ENCODE measurements around the gene RGS19. TPM values are rescaled to one million over a fixed set of nuclear protein-coding genes. Genes with fewer than 3 reads are reported as not detected.

RGS19 gene
- total RNA-seq, 1 experiment from 2014 or later, result 32.0 TPM

DNA sequence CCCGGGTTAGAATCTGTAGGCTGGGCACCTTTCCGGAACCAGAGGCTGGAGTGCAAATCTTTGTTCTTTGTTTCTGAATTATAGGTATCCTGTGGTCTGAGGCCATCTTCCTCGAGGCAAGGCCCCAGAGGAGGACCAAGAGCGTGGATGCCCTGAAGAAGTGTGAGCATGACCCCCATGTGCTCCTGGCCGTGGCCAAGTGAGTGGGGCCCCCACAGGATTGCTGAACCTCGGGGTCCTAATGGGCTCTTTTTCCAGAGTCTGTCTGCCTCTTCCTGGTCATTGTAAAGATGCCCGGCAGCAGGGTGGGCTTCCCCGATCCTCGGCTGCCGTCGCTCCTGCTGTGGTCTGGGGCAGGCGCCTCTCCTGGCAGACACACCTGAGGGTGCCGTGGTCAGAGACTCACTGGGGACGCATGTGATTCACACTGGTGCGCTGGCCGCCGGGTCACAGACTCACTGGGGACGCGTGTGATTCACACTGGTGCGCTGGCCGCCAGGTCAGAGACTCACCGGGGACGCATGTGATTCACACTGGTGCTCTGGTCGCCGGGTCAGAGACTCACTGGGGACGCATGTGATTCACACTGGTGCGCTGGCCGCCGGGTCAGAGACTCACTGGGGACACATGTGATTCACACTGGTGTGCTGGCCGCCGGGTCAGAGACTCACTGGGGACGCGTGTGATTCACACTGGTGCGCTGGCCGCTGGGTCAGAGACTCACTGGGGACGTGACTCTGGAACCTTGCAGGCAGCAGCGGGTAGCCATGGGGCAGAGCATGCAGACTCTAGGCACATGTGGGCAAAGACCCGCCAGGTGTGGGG is 49.8 kb downstream of the RGS19 start:
- Histone ChIP-seq H3K36me3 (ENCODE audit: control insufficient read depth, insufficient read depth, low read length) (peaks cover 9% of the 10 kb centered on the region), H3K4me3 (ENCODE audit: low read depth in 2 of 2, low read length in 2 of 2) (no peak overlapping the region), H3K9me3 (ENCODE audit: control insufficient read depth, insufficient read depth, low read depth, low read length) (no peaks in the 10 kb centered on the region), H3K4me1 (ENCODE audit: control insufficient read depth, insufficient read depth, low read length) (no peaks in the 10 kb centered on the region), H3K27me3 (ENCODE audit: control insufficient read depth, insufficient read depth, low read length) (no peaks in the 10 kb centered on the region), H3K27ac (ENCODE audit: low read length) (no peak overlapping the region)
- intact Hi-C loops (cut with micrococcal nuclease; ENCODE audit: unreplicated experiment), result no loop called here
- BruUV-seq (replicated peaks), result no TSS peak
- POLR2A ChIA-PET, result no interaction called here
- DNase-seq (ENCODE audit: low read depth, low spot score), result no peak
- CTCF ChIA-PET, result interaction anchor here (0.9 kb wide), 1 partner anchor 9 kb away, joined by 3 read pairs; no protein-coding TSS in a partner anchor
- in situ Hi-C loops (cut with HindIII; ENCODE audit: low pct_unique_long_range_greater_than_20kb, low sequenced_read_pairs), result no loop called here
- TF ChIP-seq SIN3A (IDR thresholded peaks at IDR 0.05; ENCODE audit: borderline replicate concordance, insufficient read depth, low read depth, low read length) (no peak), POLR2AphosphoS5 (IDR thresholded peaks at IDR 0.05; ENCODE audit: low read depth, low read length) (no peak)
- ATAC-seq, result no peak

DNA sequence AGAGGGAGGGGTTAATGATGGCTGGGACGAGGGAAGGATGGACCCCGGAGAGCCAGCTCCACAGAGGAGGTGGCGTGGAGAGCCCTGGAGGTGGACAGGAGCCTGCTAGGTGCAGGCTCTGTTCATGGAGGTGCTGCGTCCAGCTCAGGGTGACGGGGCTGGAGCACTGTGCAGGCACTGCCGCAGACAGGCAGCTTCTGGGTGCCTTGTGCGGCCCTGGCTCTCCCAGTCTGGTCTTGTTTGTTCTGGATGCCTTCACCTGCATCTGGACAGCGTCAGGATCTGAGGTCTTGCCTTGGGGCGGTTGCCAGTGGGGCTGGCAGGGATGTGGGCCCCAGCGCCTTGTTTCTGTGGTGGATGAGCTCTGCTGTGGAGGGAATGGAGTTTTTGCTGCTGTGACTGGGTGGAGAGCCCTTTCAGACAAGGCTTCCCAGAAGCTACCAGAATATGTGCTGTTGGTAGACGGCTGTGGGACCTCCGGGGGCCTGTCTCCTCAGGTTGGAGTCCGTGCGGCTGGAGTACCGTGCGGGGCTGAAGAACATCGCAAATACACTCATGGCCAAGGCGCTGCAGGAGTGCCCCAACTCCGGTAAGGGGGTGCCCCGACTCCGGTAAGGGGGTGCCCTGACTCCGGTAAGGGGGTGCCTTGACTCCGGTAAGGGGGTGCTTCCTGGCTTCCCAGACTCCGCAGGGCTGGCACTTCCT is 51.2 kb downstream of the RGS19 start:
- CTCF ChIA-PET, result no interaction called here
- in situ Hi-C loops (cut with HindIII; ENCODE audit: low pct_unique_long_range_greater_than_20kb, low sequenced_read_pairs) (no loop called here), intact Hi-C loops (cut with micrococcal nuclease; ENCODE audit: unreplicated experiment) (no loop called here)
- H3K27ac ChIP-seq (ENCODE audit: low read length), result no peak overlapping the region
- peaks cover 14% of the 10 kb centered on the region for H3K36me3 ChIP-seq (ENCODE audit: control insufficient read depth, insufficient read depth, low read length)
- ATAC-seq (no peak), DNase-seq (ENCODE audit: low read depth, low spot score) (no peak)
- no peaks in the 10 kb centered on the region for H3K4me1 ChIP-seq (ENCODE audit: control insufficient read depth, insufficient read depth, low read length)
- TF ChIP-seq, protein P1, sequence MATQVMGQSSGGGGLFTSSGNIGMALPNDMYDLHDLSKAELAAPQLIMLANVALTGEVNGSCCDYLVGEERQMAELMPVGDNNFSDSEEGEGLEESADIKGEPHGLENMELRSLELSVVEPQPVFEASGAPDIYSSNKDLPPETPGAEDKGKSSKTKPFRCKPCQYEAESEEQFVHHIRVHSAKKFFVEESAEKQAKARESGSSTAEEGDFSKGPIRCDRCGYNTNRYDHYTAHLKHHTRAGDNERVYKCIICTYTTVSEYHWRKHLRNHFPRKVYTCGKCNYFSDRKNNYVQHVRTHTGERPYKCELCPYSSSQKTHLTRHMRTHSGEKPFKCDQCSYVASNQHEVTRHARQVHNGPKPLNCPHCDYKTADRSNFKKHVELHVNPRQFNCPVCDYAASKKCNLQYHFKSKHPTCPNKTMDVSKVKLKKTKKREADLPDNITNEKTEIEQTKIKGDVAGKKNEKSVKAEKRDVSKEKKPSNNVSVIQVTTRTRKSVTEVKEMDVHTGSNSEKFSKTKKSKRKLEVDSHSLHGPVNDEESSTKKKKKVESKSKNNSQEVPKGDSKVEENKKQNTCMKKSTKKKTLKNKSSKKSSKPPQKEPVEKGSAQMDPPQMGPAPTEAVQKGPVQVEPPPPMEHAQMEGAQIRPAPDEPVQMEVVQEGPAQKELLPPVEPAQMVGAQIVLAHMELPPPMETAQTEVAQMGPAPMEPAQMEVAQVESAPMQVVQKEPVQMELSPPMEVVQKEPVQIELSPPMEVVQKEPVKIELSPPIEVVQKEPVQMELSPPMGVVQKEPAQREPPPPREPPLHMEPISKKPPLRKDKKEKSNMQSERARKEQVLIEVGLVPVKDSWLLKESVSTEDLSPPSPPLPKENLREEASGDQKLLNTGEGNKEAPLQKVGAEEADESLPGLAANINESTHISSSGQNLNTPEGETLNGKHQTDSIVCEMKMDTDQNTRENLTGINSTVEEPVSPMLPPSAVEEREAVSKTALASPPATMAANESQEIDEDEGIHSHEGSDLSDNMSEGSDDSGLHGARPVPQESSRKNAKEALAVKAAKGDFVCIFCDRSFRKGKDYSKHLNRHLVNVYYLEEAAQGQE (IDR thresholded peaks at IDR 0.05; ENCODE audit: insufficient read depth in 1 of 2, low read depth in 2 of 2, low read length in 1 of 2), result no peak
- TF ChIP-seq, protein P2, sequence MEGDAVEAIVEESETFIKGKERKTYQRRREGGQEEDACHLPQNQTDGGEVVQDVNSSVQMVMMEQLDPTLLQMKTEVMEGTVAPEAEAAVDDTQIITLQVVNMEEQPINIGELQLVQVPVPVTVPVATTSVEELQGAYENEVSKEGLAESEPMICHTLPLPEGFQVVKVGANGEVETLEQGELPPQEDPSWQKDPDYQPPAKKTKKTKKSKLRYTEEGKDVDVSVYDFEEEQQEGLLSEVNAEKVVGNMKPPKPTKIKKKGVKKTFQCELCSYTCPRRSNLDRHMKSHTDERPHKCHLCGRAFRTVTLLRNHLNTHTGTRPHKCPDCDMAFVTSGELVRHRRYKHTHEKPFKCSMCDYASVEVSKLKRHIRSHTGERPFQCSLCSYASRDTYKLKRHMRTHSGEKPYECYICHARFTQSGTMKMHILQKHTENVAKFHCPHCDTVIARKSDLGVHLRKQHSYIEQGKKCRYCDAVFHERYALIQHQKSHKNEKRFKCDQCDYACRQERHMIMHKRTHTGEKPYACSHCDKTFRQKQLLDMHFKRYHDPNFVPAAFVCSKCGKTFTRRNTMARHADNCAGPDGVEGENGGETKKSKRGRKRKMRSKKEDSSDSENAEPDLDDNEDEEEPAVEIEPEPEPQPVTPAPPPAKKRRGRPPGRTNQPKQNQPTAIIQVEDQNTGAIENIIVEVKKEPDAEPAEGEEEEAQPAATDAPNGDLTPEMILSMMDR (IDR thresholded peaks at IDR 0.05), result no peak
- no peaks in the 10 kb centered on the region for H3K9me3 ChIP-seq (ENCODE audit: control insufficient read depth, insufficient read depth, low read depth, low read length)
- no peak overlapping the region for H3K4me3 ChIP-seq (ENCODE audit: low read depth in 2 of 2, low read length in 2 of 2)
- no peaks in the 10 kb centered on the region for H3K27me3 ChIP-seq (ENCODE audit: control insufficient read depth, insufficient read depth, low read length)
- POLR2A ChIA-PET, result interaction anchor here (0.5 kb wide), 1 partner anchor 42 kb away, joined by 4 read pairs; no protein-coding TSS in a partner anchor
- BruUV-seq (replicated peaks), result no TSS peak

DNA sequence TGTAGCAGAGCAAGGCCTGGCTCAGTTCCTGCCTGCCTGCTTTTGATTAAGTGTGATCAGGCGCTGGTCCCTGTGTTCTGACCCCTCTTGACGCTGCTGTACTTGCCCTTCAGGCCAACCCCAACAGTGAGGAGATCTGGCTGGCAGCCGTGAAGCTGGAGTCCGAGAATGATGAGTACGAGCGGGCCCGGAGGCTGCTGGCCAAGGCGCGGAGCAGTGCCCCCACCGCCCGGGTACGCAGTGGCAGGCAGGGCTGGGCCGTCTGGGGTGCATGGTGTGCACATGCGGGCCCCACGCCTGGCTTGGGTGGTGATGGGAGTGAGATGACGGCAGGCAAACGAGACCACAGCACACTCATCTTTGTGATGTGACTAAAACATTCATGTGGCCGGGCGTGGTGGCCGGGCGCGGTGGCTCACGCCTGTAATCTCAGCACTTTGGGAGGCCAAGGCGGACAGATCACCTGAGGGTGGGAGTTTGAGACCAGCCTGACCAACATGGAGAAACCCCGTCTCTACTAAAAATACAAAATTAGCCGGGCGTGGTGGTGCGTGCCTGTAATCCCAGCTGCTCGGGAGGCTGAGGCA is 53.4 kb downstream of the RGS19 start:
- CTCF ChIA-PET, result no interaction called here
- intact Hi-C loops (cut with micrococcal nuclease; ENCODE audit: unreplicated experiment), result no loop called here
- H3K27ac ChIP-seq (ENCODE audit: low read length), result no peak overlapping the region

More for the DNA sequence above, 53.4 kb downstream of the RGS19 start:
- no peak for DNase-seq (ENCODE audit: low read depth, low spot score)
- H3K9me3 ChIP-seq (ENCODE audit: control insufficient read depth, insufficient read depth, low read depth, low read length), result no peaks in the 10 kb centered on the region
- no TSS peak for BruUV-seq (replicated peaks)
- peaks cover 14% of the 10 kb centered on the region for H3K36me3 ChIP-seq (ENCODE audit: control insufficient read depth, insufficient read depth, low read length)
- no peaks in the 10 kb centered on the region for H3K27me3 ChIP-seq (ENCODE audit: control insufficient read depth, insufficient read depth, low read length)
- no peak for TF ChIP-seq TCF7L2 (IDR thresholded peaks at IDR 0.05; ENCODE audit: low read depth, low read length)
- TF ChIP-seq SIN3A (IDR thresholded peaks at IDR 0.05; ENCODE audit: borderline replicate concordance, insufficient read depth, low read depth, low read length), result no peak
- TF ChIP-seq, protein P1 (IDR thresholded peaks at IDR 0.05; ENCODE audit: insufficient read depth in 1 of 2, low read depth in 2 of 2, low read length in 1 of 2), result no peak
- POLR2A ChIA-PET, result no interaction called here
- in situ Hi-C loops (cut with HindIII; ENCODE audit: low pct_unique_long_range_greater_than_20kb, low sequenced_read_pairs), result no loop called here
- no peaks in the 10 kb centered on the region for H3K4me1 ChIP-seq (ENCODE audit: control insufficient read depth, insufficient read depth, low read length)
- H3K4me3 ChIP-seq (ENCODE audit: low read depth in 2 of 2, low read length in 2 of 2), result no peak overlapping the region
- ATAC-seq, result no peak

Data from Panc1 (cell line).